ENCODE measurements around the gene PHLDB3. TPM values are rescaled to one million over a fixed set of nuclear protein-coding genes. Genes with fewer than 3 reads are reported as not detected.

Gene PHLDB3
- total and polyA plus RNA-seq, 2 of the 13 experiments (the other 11 are each of a cell fraction or from before 2014, with no cell fraction given) = 11.3 to 14.5 TPM

DNA sequence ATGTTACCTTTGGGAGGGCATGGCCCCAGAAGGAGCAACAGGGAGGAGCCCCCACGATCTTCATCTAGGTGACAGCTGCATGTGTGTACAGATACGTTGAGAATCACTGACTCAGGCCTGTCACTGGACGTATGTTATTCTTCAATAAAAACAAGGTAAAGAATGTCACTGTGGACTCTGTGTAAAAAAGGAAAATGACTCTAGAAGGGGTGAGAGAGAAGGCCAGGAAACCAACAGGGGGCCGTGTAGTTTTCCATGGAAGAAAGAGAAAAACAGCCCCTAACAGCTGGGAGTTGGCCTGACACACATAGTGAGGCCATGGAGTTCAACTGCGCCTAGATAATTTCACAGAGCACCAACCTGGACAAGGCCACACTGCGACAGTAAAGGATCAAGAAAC lies 37.3 kb downstream of the PHLDB3 start:
- BruUV-seq (replicated peaks) = no TSS peak

GRCh38 chr19:43466793-43467192 lies 37.8 kb downstream of the PHLDB3 start:
- H3K9me3 ChIP-seq (ENCODE audit: low read length) = no peaks in the 10 kb centered on the region
- no peaks in the 10 kb centered on the region for H4K20me1 ChIP-seq (ENCODE audit: insufficient read depth, low read length)
- intact Hi-C loops (cut with micrococcal nuclease; ENCODE audit: unreplicated experiment) (no loop called here), in situ Hi-C loops (cut with HindIII; ENCODE audit: extremely low pct_ligation_motif_present, low pct_unique_long_range_greater_than_20kb) (no loop called here)
- H3K27ac ChIP-seq (ENCODE audit: extremely low read length, insufficient read depth, low read length) = no peak overlapping the region
- H3K79me2 ChIP-seq (ENCODE audit: insufficient read depth, low read length) = no peaks in the 10 kb centered on the region
- H3K36me3 ChIP-seq (replicated peaks in 1 of 2; ENCODE audit: control insufficient read depth in 1 of 2, insufficient read depth in 2 of 2, low read length in 2 of 2) = no peaks in the 10 kb centered on the region
- BruUV-seq (replicated peaks) = no TSS peak
- no peak for TF ChIP-seq RORA (CRISPR knock-in tag; IDR thresholded peaks at IDR 0.05)
- no peak for TF ChIP-seq CENPT (CRISPR knock-in tag; IDR thresholded peaks at IDR 0.05; ENCODE audit: low read depth)
- TF ChIP-seq ZNF570 (CRISPR knock-in tag; IDR thresholded peaks at IDR 0.05; ENCODE audit: borderline replicate concordance) = no peak
- no peak for TF ChIP-seq NFE2L1 (CRISPR knock-in tag; IDR thresholded peaks at IDR 0.05; ENCODE audit: borderline replicate concordance)
- no peak for TF ChIP-seq MIER2 (CRISPR knock-in tag; IDR thresholded peaks at IDR 0.05)
- no peak for TF ChIP-seq ZNF530 (CRISPR knock-in tag; IDR thresholded peaks at IDR 0.05; ENCODE audit: low read depth)
- TF ChIP-seq SRY (CRISPR knock-in tag; IDR thresholded peaks at IDR 0.05) = no peak
- no peak overlapping the region for H2AFZ ChIP-seq (ENCODE audit: low read length)
- H3K4me3 ChIP-seq (replicated peaks in 1 of 3; ENCODE audit: insufficient read depth in 1 of 3, low read depth in 2 of 3, low read length in 3 of 3) = no peak overlapping the region
- peaks cover 47% of the 10 kb centered on the region for H3K4me1 ChIP-seq (ENCODE audit: insufficient read depth, low read length)
- no peak overlapping the region for H3K9ac ChIP-seq (ENCODE audit: insufficient read depth, low read depth, low read length)
- WGBS (ENCODE audit: low lambda C conversion rate) = 52% methylated on average over 1 of the region's 1 CpG
- FAIRE-seq (no peak), DNase-seq (ENCODE audit: low spot score) (no peak), ATAC-seq (no peak)
- ChIA-PET POLR2A (interaction anchor here (1.0 kb wide), 1 partner anchor 36 kb away, joined by 3 read pairs; no protein-coding TSS in a partner anchor), CTCF (ENCODE audit: low intra/inter-chr PET ratio, low total read pairs) (no interaction called here)
- no peaks in the 10 kb centered on the region for H3K27me3 ChIP-seq (ENCODE audit: control insufficient read depth in 1 of 2, insufficient read depth in 2 of 2, low read length in 2 of 2)
- H3K4me2 ChIP-seq (ENCODE audit: low read depth, low read length) = peak overlapping the region; percentile 67

More for the DNA sequence above, 37.3 kb downstream of the PHLDB3 start:
- Histone ChIP-seq H2AFZ (ENCODE audit: low read length) (no peak overlapping the region), H3K9me3 (ENCODE audit: low read length) (no peaks in the 10 kb centered on the region), H3K36me3 (replicated peaks in 1 of 2; ENCODE audit: control insufficient read depth in 1 of 2, insufficient read depth in 2 of 2, low read length in 2 of 2) (no peaks in the 10 kb centered on the region), H3K4me1 (ENCODE audit: insufficient read depth, low read length) (peaks cover 42% of the 10 kb centered on the region), H3K27ac (ENCODE audit: extremely low read length, insufficient read depth, low read length) (peak overlapping the region; percentile 5), H3K9ac (ENCODE audit: insufficient read depth, low read depth, low read length) (peak overlapping the region; percentile 41), H3K27me3 (ENCODE audit: control insufficient read depth in 1 of 2, insufficient read depth in 2 of 2, low read length in 2 of 2) (no peaks in the 10 kb centered on the region), H4K20me1 (ENCODE audit: insufficient read depth, low read length) (no peaks in the 10 kb centered on the region), H3K79me2 (ENCODE audit: insufficient read depth, low read length) (no peaks in the 10 kb centered on the region), H3K4me3 (replicated peaks in 1 of 3; ENCODE audit: insufficient read depth in 1 of 3, low read depth in 2 of 3, low read length in 3 of 3) (peak overlapping the region in 1 of 3 experiments; percentile 7; a peak in 1 of 6 replicates), H3K4me2 (ENCODE audit: low read depth, low read length) (peak overlapping the region; percentile 67)
- FAIRE-seq (no peak), ATAC-seq (no peak), DNase-seq (ENCODE audit: low spot score) (no peak)
- intact Hi-C loops (cut with micrococcal nuclease; ENCODE audit: unreplicated experiment) (no loop called here), in situ Hi-C loops (cut with HindIII; ENCODE audit: extremely low pct_ligation_motif_present, low pct_unique_long_range_greater_than_20kb) (no loop called here)
- POLR2A ChIA-PET = interaction anchor here (0.7 to 1.0 kb wide), 3 partner anchors 17 to 37 kb away, joined by 3 read pairs; partner anchors contain the start of gene PHLDB3
- CTCF ChIA-PET (ENCODE audit: low intra/inter-chr PET ratio, low total read pairs) = no interaction called here
- WGBS (ENCODE audit: low lambda C conversion rate) = 5% methylated on average over 6 of the region's 6 CpGs
- TF ChIP-seq ZBTB34 (CRISPR knock-in tag; IDR thresholded peaks at IDR 0.05) (no peak), ZFX (CRISPR knock-in tag; IDR thresholded peaks at IDR 0.05; ENCODE audit: low read depth) (peak; percentile 26; the same call in 1 of the 2 replicates), SAP130 (CRISPR knock-in tag; IDR thresholded peaks at IDR 0.05; ENCODE audit: low read depth) (0 out of 2 replicates have a peak, but pooled peaks have one; percentile 32)
